Retinal pigment epithelial cell (primary cell): ENCODE data around the gene RPL27.

Experiments
- DNase-seq: peaks from one replicate; pipeline ENCODE4 v3.0.0-alpha.2; 2010; ENCODE audit warnings: low read depth
- H3K4me3 ChIP-seq: 2 replicates; pipeline ENCODE4 v1.5.1; 2011; ENCODE audit warnings: mild to moderate bottlenecking, low read length, control low read depth, moderate library complexity
- TF ChIP-seq, protein P1 (sequence below): conservative IDR thresholded peaks from 2 replicates; pipeline ENCODE4 v1.5.1; 2011; ENCODE audit warnings: low read depth, low read length, control low read depth, inconsistent platforms

The RPL27 gene

DNA sequence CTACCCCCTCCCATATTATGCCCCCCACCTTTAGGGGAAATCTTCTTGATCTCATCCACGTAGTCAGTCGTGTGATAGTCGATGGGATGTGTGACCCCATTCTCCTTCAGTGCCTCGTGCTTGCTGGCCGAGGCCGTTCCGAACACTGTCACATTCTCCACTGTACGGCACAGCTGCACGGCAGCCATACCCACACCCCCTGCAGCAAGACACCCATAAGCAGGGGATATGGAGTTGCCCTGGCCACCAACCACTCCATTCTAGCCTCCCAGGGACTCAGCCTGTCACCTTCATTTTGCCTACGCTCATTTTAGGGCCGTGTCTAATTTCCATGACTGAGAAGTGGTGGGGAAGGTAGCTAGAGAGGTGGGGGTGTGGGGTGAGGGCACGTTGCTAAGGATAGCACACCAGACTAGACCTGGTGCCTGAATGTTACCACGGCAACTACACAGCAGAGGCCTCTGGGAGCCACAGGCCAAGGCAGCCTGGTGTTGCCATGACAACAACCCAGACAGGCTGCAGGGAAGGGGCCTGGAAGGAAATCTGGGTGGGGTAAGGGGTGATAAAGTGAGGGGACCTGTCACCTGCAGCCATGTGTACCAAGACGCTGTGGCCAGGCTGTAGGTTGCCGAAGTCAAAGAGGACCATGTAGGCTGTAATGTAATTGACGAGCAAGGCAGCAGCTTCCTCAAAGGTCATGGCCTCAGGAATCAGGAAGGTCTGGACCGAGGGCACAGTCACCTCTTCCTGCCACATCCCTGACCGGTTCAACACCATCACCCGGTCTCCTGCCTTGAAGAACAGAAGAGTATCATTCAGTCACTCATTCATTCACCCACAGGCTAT, 20.0 kb downstream of the RPL27 start:
- no peak overlapping the region for H3K4me3 ChIP-seq

DNA sequence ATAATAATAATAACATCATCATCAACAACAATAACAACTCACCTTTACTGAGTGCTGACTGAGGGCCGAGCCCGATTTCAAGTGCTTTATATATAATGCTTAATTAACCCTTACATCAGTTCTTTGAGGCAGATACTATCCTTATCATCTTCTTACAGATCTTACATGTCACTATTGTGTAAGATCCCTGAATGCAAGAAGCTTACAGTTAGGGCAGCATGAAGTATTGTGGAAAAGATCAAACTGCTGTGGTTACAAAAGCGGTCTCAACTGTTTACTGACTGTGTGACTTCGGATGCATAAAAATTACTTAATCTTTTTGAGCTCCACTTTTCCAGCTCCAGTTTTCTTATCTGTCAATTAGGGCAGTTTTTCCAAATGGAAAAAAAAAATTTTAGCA, 20.7 kb downstream of the RPL27 start:
- TF ChIP-seq, protein P1, sequence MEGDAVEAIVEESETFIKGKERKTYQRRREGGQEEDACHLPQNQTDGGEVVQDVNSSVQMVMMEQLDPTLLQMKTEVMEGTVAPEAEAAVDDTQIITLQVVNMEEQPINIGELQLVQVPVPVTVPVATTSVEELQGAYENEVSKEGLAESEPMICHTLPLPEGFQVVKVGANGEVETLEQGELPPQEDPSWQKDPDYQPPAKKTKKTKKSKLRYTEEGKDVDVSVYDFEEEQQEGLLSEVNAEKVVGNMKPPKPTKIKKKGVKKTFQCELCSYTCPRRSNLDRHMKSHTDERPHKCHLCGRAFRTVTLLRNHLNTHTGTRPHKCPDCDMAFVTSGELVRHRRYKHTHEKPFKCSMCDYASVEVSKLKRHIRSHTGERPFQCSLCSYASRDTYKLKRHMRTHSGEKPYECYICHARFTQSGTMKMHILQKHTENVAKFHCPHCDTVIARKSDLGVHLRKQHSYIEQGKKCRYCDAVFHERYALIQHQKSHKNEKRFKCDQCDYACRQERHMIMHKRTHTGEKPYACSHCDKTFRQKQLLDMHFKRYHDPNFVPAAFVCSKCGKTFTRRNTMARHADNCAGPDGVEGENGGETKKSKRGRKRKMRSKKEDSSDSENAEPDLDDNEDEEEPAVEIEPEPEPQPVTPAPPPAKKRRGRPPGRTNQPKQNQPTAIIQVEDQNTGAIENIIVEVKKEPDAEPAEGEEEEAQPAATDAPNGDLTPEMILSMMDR = no peak
- H3K4me3 ChIP-seq = no peak overlapping the region

More for the DNA sequence above, 20.0 kb downstream of the RPL27 start:
- no peak for DNase-seq
- TF ChIP-seq, protein P1 = no peak

DNA sequence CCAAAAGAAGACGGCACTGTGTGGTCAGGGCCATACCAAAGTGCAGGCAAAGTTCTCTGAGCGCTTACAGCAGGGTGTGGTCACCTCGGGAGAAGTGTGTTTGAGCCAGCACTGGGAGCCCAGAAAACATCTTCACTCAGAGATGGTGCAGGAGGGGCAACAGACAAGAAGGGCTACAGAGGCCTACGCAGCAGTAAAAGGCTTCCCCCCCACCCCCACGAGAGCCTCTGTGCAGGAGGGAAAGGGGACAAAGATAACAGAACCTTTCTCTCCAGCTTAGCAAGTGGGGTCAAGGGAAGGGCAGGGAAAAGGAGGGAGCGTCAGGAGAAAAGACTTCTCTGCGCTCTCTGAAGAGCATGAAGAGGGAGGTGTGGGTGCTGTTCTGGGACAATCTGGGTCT, 21.2 kb downstream of the RPL27 start:
- TF ChIP-seq, protein P1 = no peak
- H3K4me3 ChIP-seq = peak overlapping the region; percentile 14
- no peak for DNase-seq

More for the DNA sequence above, 20.7 kb downstream of the RPL27 start:
- DNase-seq = no peak

DNA sequence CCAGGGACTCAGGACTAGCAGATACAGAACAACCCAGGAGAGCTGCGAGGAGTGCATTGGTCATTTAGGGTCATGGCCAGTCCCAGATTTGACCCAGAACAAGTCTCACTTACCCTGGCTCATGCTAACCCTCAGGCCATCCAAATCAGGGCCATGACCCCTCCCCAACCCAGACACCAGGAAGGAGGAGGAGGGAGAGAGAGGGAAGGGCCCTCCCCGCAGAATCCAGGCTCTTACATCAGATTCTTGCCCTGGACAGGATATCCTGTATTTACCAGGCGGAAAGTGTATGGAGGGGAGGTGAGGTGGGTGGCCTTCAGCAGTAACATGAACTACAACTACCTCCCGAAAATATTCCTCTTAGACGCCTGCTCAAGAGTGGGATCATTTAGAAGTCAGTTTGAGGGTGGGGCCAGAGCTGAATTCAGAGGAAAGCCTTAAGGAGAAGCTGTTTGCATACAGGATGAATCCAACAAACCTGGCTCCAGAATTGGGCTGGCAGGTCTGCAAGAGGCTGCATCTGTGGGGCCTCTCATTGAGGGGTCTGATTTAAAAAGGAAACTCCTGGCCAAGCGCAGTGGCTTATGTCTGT, 21.9 kb downstream of the RPL27 start:
- peak overlapping the region; percentile 7 for H3K4me3 ChIP-seq
- TF ChIP-seq, protein P1 = no peak
- no peak for DNase-seq

DNA sequence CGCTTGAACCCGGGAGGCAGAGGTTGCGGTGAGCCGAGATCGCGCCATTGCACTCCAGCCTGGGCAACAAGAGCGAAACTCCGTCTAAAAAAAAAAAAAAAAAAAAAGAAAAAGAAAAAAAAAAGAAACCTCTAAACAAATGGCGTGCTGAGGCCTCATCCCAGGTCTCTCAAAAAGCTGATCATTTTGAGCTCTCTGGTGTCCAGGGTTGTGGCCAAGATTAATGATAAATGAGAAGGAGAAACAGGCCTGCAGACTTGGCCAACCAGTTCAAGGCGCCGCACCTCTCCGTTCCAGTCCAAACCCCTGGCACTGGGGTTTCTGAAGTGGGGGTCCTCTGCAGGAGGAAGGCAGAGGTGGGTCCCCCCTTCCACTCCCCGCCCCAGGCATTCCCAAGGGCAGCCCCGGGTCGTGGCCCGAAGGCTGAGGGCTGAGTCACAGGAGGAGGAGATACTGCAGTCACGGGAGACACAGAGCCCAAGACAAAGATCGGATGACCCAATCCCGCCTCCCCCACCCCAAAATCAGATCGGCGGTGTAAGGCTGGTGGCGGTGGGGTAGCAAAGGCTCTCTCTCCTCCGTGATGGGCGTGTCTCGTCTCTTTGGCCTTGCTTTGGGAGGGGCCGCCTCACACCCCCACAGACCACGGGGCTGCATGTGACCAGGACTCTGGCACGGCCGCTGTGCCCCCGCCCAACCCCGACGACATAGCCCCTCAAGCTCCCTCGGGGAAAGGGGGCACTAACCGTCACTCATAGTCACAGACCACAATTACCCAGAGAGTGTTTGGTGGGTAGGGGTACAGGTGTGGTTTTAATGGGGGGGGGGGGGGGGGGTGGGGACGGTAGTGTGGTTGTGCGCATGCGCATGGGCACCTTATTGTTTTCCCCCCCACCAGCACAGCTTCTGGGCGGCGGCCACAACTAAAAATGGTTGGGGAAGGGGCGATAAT, 22.8 kb downstream of the RPL27 start:
- H3K4me3 ChIP-seq = peak overlapping the region; percentile 74
- TF ChIP-seq, protein P1 = no peak
- DNase-seq = no peak

DNA sequence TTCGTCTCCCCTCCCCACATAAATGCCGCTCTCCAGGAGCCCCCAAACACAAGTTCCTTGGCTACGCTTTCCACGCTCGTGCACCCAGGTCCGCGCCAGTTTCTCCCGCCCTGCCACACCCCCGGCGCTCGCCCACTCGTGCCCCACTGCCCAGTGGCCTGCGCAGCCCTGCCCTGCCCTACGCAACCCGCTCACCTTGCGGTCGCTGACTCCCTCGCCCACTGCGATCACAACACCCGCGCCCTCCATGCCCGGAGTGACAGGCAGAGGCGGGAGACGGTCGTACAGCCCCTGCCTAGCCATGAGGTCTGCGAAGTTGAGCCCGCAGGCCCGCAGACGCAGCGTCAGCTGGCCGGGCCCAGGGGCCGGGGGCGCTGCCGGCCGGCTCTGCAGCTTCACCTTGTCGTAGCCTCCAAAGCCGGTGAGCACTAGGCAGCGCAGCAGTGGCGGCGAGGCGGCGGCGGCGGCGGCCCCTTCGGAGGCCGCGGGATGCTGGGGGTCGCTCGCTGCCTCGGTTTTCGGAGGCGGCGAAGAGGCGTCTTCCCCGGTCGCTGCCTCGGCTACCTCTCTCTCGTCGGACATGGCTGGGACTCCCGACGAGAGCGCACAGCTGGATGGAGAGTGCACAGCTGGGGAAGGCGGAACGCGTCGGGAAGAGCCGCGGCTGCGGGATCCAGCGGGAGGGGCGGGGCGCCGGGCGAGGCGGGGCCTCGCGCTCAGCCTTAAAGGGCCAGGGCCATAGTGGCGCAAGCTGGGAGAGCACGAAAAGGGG, 23.7 kb downstream of the RPL27 start, which contains the start of gene VAT1:
TSS of gene VAT1 (minus strand) at position 645 of the 772 bp plus-strand sequence. CDS start at position 582, 63 bp downstream.
- DNase-seq = no peak
- TF ChIP-seq, protein P1 = no peak

More for the DNA sequence above, 23.7 kb downstream of the RPL27 start, which contains the start of gene VAT1:
- H3K4me3 ChIP-seq = peak within 1 kb of the TSS; percentile 74
